Amygdala (tissue), 56 donors: ENCODE data around the gene RFC1.
"Not testable (repeated sequence)": the region's sequence is repeated elsewhere in the genome, so short reads cannot be mapped to it uniquely, and the experiment has no call there.

ENCODE experiments used
- DNase-seq, 56 donors: peaks; one replicate each; lab custom pipeline; 2025; lab: John Stamatoyannopoulos, UW

The RFC1 gene

DNA sequence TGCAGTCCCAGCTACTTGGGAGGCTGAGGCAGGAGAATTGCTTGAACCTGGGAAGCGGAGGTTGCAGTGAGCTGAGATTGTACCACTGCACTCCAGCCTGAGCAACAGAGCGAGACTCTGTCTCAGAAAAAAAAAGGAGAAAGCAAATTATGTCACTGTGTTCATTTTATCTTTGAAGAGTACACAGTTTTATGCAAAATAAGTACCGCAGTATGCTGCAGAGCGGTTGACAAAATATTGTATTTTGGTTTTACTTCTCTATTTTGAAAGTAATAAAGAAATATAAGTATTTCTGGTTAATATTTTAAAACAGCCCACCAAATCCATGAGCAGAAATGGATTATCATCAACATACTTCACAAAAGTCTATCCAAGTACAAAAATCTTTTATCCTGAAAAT, 5.6 kb downstream of the RFC1 start:
- not testable (repeated sequence) for DNase-seq

- no peak for DNase-seq
Measured at GRCh38 chr4:39357002-39357401, 9.2 kb downstream of the RFC1 start.

GRCh38 chr4:39354254-39354552, 12.0 kb downstream of the RFC1 start:
- DNase-seq, result no peak

GRCh38 chr4:39353478-39354253, 12.5 kb downstream of the RFC1 start:
- no peak for DNase-seq

DNA sequence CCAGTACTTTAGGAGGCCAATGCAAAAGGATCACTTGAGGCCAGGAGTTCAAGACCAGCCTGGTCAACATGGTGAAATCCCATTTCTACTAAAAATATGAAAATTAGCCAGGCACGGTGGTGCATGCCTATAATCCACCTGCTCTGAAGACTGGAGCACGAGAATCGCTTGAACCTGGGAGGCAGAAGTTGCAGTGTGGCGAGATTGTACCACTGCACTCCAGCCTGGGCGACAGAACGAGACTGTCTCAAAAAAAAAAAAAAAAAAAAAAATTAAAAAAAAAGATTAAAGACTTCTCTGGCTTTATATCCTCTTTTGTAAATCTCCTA, 13.0 kb downstream of the RFC1 start:
- not testable (repeated sequence) for DNase-seq

GRCh38 chr4:39349326-39349725, 16.8 kb downstream of the RFC1 start:
- DNase-seq, result no peak

GRCh38 chr4:39348371-39349315, 17.5 kb downstream of the RFC1 start:
- no peak for DNase-seq

GRCh38 chr4:39346856-39347519, 19.2 kb downstream of the RFC1 start:
- DNase-seq, result no peak

DNA sequence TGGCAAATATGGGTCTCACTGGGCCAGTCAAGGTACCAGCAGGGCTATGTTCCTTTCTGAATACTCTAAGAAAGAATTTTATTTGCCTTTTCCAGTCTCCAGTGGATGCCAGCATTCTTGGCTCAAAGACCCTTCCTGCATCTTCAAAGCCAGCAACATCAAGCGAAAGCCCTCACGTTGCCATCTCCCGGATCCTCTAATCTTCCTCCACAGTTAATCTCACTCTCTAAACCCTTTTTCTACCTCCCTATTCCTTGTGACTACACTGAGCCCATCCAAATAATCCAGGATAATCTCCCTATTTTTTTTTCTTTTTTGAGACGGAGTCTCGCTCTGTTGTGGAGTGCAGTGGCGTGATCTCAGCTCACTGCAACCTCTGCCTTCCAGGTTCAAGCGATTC, 23.4 kb downstream of the RFC1 start:
- no peak for DNase-seq

DNA sequence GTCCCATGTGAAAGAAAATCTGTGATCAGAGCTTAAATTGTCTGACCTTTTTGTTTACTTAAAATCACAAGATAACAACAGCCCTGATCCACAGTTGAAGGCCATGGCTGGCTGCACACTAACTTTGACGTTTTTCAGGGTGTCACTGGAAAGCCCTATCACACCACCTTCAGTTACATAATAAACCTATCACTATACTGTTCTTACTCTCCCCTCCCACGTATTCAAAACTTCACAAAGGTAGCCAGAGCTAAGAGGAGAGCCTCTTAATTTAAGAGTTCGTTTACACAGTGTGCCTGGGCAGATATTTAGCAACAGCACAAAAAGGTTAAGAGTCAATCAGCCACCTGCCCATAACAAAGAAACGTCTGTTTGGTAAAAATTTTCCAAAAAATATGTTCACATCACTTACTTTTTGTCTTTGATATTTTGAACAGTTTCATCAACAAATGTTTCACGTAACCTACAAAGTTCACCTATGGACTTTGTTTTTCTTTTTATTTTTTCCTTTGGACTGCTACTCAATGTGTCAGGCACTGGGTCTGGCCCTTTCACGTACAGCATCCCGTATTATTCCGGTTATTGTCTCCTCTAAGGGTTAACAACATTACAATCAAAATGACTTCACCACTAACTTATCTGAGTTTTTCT, 25.0 kb downstream of the RFC1 start:
- DNase-seq, result no peak

GRCh38 chr4:39339968-39340367, 26.2 kb downstream of the RFC1 start:
- DNase-seq, result no peak

- no peak for DNase-seq
Measured at GRCh38 chr4:39337841-39338240, 28.3 kb downstream of the RFC1 start.

DNA sequence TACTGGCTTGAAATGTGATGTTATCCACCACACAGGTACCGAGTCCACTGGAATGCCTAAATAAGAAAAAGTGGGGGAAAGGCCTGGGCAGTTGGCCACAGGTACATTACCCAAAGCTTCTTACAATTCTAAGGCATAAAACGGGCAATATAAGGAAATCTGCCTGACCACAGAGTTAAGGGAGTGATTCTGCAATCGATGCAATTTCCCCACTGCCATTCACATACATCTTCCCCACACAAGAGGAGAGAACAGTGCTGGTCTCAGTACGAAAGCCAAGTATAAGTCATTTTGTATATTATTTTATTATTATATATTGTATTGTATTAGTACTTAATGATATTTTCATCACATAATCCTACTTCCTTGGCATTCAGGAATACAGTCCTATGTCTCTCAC, 30.6 kb downstream of the RFC1 start:
- no peak for DNase-seq

DNA sequence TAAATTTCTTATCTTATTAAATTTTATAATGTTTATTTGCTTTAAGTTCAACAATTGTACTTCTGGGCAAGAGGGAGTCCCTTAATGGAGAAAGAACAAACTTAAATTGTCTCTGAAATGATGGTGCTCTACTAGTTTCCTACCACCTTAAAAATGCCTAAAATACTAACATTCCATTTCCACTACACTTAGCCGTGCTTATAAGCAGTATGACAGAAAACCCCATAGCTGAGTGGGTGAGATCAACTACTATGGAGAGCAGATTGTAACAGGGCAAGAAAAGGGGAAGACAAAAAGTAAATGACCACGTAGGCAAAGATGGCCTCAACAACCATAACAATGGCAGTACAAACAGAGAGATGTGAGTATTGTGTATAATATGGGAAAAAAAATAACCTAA, 35.0 kb downstream of the RFC1 start:
- DNase-seq, result no peak

DNA sequence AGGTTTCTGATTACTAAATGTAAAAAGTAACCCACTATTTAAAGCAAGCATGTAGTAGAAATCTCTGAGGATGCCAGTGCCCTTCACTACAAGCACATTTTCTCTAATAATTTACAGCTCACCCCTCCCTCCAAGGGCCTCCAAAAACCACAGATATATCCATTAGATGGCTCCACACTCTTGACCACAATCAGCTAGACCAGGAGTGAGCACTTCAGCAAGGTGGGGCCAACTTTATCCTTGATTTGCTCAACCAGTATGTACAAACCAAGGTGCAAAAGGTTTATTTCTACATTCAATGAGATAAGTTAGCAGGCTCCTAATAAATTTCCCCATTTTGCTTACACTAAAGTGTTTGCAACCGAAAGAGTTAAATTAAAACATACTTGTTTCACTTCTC, 35.8 kb downstream of the RFC1 start:
- DNase-seq, result no peak

- no peak for DNase-seq
Measured at GRCh38 chr4:39326468-39326977, 39.6 kb downstream of the RFC1 start.

DNA sequence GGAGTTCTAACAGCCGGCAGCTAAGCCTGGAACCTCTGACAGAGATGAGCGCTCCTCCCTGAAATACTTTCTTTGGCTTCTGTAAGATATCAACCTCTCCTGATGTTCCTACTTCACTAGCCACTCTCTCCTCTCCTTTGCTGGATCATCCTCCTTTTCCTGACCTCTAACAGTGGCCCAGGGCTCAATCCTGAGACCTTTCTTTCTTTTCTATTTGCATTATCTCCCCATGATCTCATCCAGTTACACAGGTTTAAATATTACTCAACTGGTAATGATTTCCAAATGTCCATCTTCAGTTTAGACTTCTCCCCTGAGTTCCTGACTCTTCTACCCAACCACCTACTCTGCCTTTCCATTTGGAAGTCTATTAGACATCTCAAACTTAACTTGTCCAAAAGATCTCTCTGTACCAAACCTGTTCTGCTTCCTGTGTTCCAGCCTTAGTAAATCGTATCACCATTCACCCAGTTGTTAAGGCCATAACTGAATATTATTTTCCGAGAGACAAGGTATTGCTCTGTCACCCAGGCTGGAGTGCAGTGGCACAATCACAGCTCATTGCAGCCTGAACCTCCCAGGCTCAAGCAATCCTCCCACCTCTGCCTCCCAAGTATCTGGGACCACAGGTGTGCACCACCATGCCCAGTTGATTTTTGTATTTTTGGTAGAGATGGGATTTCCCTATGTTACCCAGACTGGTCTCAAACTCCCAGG, 41.1 kb downstream of the RFC1 start:
- no peak for DNase-seq

DNA sequence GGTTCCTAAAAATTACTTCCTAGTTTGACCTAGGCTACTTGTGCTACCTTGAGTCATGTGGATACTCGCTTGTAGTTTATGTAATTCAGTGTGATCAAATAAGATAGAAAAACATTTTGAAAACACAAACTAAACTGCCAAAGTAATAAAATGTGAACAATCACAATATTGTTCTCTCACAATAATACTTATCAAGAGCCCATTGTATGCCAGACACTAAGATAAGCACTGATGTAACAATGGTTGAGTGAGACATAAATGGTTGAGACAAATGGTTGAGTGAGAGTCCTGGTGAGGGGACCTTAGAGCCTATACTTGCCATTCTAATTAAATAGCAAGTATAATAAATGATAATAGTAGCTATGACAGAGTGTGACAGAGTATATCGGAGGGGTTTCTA, 41.7 kb downstream of the RFC1 start:
- peak in 1 of 56 donors; percentile 40 for DNase-seq

- DNase-seq, result no peak
Measured at GRCh38 chr4:39323821-39324220, 42.3 kb downstream of the RFC1 start.
